ENCODE measurements around the gene CHRNE.
"Not testable (repeated sequence)": the region's sequence is repeated elsewhere in the genome, so short reads cannot be mapped to it uniquely, and the experiment has no call there.

The CHRNE gene

DNA sequence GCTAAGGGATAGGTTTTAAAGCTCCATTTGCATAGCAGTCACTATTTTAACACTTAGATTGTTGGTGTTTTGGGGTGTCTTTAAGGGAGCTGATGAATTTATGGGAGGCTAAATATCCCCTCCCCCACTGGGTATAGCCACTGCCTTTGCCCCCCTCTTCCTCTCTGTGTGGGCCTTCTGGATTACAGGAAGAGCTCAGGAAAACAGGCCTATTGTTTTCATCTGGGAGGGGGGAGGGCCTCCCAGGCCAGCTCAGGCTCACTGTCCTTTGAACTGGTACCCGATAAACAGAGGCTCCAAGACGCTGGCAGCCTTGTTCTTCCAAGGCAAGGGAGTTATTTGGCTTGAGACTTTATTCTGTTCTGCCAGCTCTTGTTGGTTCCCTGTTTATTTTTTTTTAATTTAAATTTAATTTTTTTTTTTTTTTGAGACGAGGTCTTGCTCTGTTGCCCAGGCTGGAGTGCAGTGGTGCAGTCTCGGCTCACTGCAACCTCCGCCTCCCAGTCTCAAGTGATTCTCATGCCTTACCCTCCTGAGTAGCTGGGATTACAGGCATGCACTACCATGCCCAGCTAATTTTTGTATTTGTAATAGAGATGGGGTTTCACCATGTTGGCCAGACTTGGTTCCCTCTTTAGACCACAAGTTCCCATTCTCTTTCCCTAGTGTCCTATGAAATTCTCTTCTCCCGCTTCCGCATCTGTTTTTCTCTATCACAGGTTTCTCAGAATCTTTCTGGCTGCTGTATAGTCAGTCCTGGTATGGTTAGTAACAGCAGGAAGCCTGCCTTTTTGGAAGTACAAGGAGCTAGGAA is 44.6 kb downstream of the CHRNE start:
- Histone ChIP-seq H3K4me1 (ENCODE audit: insufficient read depth, low read length, severe bottlenecking) (no peaks in the 10 kb centered on the region), H3K36me3 (ENCODE audit: insufficient read depth, low read length) (0 out of 2 replicates have a peak, but pooled peaks cover 3% of the 10 kb centered on the region), H3K4me3 (ENCODE audit: low read depth, low read length, poor library complexity, severe bottlenecking) (no peak overlapping the region), H3K9me2 (ENCODE audit: low read depth, low read length) (no peaks in the 10 kb centered on the region), H3K4me2 (ENCODE audit: low read length) (no peak overlapping the region), H3F3A (ENCODE audit: insufficient read depth, low read length) (no peaks in the 10 kb centered on the region), H2AFZ (ENCODE audit: low read length) (no peak overlapping the region), H3K79me2 (ENCODE audit: insufficient read depth, low read length) (no peaks in the 10 kb centered on the region), H3K27ac (ENCODE audit: low read depth, low read length, poor library complexity, severe bottlenecking) (no peak overlapping the region), H3K9me3 (ENCODE audit: low read length) (no peaks in the 10 kb centered on the region), H3K9ac (ENCODE audit: low read length) (no peak overlapping the region), H4K20me1 (ENCODE audit: insufficient read depth, low read length) (no peaks in the 10 kb centered on the region), H3K27me3 (ENCODE audit: insufficient read depth, low read length) (no peaks in the 10 kb centered on the region)
- no peak for TF ChIP-seq EZH2 (IDR thresholded peaks at IDR 0.05; ENCODE audit: borderline replicate concordance, low read length)
- TF ChIP-seq, protein P1, sequence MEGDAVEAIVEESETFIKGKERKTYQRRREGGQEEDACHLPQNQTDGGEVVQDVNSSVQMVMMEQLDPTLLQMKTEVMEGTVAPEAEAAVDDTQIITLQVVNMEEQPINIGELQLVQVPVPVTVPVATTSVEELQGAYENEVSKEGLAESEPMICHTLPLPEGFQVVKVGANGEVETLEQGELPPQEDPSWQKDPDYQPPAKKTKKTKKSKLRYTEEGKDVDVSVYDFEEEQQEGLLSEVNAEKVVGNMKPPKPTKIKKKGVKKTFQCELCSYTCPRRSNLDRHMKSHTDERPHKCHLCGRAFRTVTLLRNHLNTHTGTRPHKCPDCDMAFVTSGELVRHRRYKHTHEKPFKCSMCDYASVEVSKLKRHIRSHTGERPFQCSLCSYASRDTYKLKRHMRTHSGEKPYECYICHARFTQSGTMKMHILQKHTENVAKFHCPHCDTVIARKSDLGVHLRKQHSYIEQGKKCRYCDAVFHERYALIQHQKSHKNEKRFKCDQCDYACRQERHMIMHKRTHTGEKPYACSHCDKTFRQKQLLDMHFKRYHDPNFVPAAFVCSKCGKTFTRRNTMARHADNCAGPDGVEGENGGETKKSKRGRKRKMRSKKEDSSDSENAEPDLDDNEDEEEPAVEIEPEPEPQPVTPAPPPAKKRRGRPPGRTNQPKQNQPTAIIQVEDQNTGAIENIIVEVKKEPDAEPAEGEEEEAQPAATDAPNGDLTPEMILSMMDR (IDR thresholded peaks at IDR 0.05; ENCODE audit: low read length): no peak

DNA sequence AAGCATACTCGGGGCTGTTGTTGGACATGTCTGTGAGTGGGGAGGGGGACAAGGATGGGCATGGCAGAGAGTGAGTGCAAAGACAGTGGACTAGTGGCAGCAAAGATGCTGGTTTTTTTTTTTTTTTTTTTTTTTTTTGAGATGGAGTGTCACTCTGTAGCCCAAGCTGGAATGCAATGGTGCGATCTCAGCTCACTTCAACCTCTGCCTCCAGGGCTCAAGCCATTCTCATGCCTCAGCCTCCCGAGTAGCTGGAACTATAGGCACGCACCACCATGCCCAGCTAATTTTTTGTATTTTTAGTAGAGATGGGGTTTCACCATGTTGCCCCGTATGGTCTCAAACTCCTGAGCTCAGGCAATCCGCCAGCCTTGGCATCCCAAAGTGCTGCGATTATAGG is 45.6 kb downstream of the CHRNE start:
- H3K9me2 ChIP-seq (ENCODE audit: low read depth, low read length); H4K20me1 ChIP-seq (ENCODE audit: insufficient read depth, low read length); H3K27me3 ChIP-seq (ENCODE audit: insufficient read depth, low read length); H3F3A ChIP-seq (ENCODE audit: insufficient read depth, low read length); H3K27ac ChIP-seq (ENCODE audit: low read depth, low read length, poor library complexity, severe bottlenecking); H3K79me2 ChIP-seq (ENCODE audit: insufficient read depth, low read length); H3K36me3 ChIP-seq (ENCODE audit: insufficient read depth, low read length); H3K9ac ChIP-seq (ENCODE audit: low read length); H3K9me3 ChIP-seq (ENCODE audit: low read length); H3K4me3 ChIP-seq (ENCODE audit: low read depth, low read length, poor library complexity, severe bottlenecking); H3K4me1 ChIP-seq (ENCODE audit: insufficient read depth, low read length, severe bottlenecking); H2AFZ ChIP-seq (ENCODE audit: low read length); H3K4me2 ChIP-seq (ENCODE audit: low read length): not testable (repeated sequence)

DNA sequence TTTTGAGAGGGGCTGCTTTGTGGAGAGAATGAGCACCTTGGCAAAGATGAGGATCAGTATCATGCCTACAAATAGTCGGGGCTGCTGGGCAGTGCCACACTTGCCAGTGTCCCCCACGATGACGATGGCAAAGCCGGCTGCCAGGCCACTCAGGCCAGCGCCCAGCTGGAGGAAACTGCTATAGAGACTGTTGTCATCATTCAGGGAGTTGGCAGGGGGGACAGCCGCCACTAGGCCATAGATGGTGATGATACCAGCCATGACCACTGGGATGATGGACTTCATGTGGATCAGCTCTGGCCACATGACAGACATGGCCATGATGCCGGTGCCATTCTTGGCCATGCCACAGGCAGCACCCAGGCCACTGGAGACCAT is 46.0 kb downstream of the CHRNE start:
- Histone ChIP-seq H3K9me2 (ENCODE audit: low read depth, low read length) (no peaks in the 10 kb centered on the region), H3K9me3 (ENCODE audit: low read length) (no peaks in the 10 kb centered on the region), H3K79me2 (ENCODE audit: insufficient read depth, low read length) (no peaks in the 10 kb centered on the region), H3K27me3 (ENCODE audit: insufficient read depth, low read length) (no peaks in the 10 kb centered on the region), H3K4me2 (ENCODE audit: low read length) (no peak overlapping the region), H3K4me3 (ENCODE audit: low read depth, low read length, poor library complexity, severe bottlenecking) (no peak overlapping the region), H3K4me1 (ENCODE audit: insufficient read depth, low read length, severe bottlenecking) (no peaks in the 10 kb centered on the region), H2AFZ (ENCODE audit: low read length) (no peak overlapping the region), H3K27ac (ENCODE audit: low read depth, low read length, poor library complexity, severe bottlenecking) (no peak overlapping the region), H3K9ac (ENCODE audit: low read length) (no peak overlapping the region), H4K20me1 (ENCODE audit: insufficient read depth, low read length) (no peaks in the 10 kb centered on the region), H3F3A (ENCODE audit: insufficient read depth, low read length) (no peaks in the 10 kb centered on the region), H3K36me3 (ENCODE audit: insufficient read depth, low read length) (0 out of 2 replicates have a peak, but pooled peaks cover 3% of the 10 kb centered on the region)
- TF ChIP-seq, protein P1 (IDR thresholded peaks at IDR 0.05; ENCODE audit: low read length): no peak
- TF ChIP-seq EZH2 (IDR thresholded peaks at IDR 0.05; ENCODE audit: borderline replicate concordance, low read length): no peak
